D721Med (cell line): ENCODE measurements around the gene SYT13.

Experiments
- DNase-seq: peaks from one replicate; pipeline ENCODE4 v3.0.0; 2011; ENCODE audit warnings: low spot score; ENCODE audit not compliant: insufficient read length
- FAIRE-seq: peaks from 2 replicates; lab custom pipeline; 2011; peaks lifted over from hg19 to GRCh38; lab: Jason Lieb, UNC
- CTCF ChIP-seq: IDR thresholded peaks from 2 replicates; pipeline ENCODE4 v1.5.1; 2012; ENCODE audit warnings: mild to moderate bottlenecking, control low read depth; ENCODE audit not compliant: insufficient read depth; ENCODE audit errors: missing control alignments

The SYT13 gene

GRCh38 chr11:45331839-45332238 is 45.7 kb upstream of the SYT13 start:
- FAIRE-seq (no peak), DNase-seq (no peak)
- no peak for TF ChIP-seq CTCF

- DNase-seq: no peak
- TF ChIP-seq CTCF: no peak
- FAIRE-seq: no peak
Observed at GRCh38 chr11:45328726-45329125, 42.6 kb upstream of the SYT13 start.

GRCh38 chr11:45324459-45324858 is 38.3 kb upstream of the SYT13 start:
- TF ChIP-seq CTCF: no peak
- FAIRE-seq (no peak), DNase-seq (no peak)

GRCh38 chr11:45323601-45324249 is 37.6 kb upstream of the SYT13 start:
- DNase-seq (no peak), FAIRE-seq (no peak)
- no peak for TF ChIP-seq CTCF

GRCh38 chr11:45322891-45323600 is 36.9 kb upstream of the SYT13 start:
- DNase-seq (no peak), FAIRE-seq (no peak)
- no peak for TF ChIP-seq CTCF

GRCh38 chr11:45322111-45322705 is 36.1 kb upstream of the SYT13 start:
- FAIRE-seq (no peak), DNase-seq (no peak)
- no peak for TF ChIP-seq CTCF

- DNase-seq (no peak), FAIRE-seq (no peak)
- no peak for TF ChIP-seq CTCF
Observed at GRCh38 chr11:45321669-45322068, 35.5 kb upstream of the SYT13 start.
